Left cardiac atrium (tissue), 4 donors: Measurements from ENCODE around the gene HMHB1. TPM values are rescaled to one million over a fixed set of nuclear protein-coding genes. Genes with fewer than 3 reads are reported as not detected.
"Not testable (repeated sequence)": the region's sequence is repeated elsewhere in the genome, so short reads cannot be mapped to it uniquely, and the experiment has no call there.

Experiments
- ATAC-seq, 2 donors: fragments of 200-7000 bp; cut with Tn5 transposase; one replicate each; pipeline ENCODE4 v1.9.1; 2020; ENCODE audit warnings: mild to moderate bottlenecking in 2 of 2, moderate library complexity in 2 of 2
- DNase-seq: peaks from one replicate; pipeline ENCODE4 v3.0.0-alpha.2; 2020
- intact Hi-C, 2 donors: fragments of 100-400 bp; cut with DNase I; formaldehyde crosslinking; loops; one replicate each; pipeline versions ENCODE4 v1.14.1 to v1.15.1; 2022 to 2023
- total RNA-seq, 2 donors: library from RNA; stranded (reverse); fragmentation: NEBNext Ultra II Directional; extraction: Animal tissue kit (Norgen Biotek cat#: 25700); gene quantifications; one replicate each; pipeline ENCODE4 v1.2.1, GENCODE V29; 2021
- donor health status: DM: no; HTN: yes; CAD: no.
- donor health status: DM: no; HTN: yes; CAD: no; lungs with severe emphysema.
- donor health status: DM: yes; HTN: yes; CAD: no.
- donor health status: Dilated cardiomyopathy.

HMHB1 gene
- total RNA-seq, 2 donors from 2014 or later, result not detected

DNA sequence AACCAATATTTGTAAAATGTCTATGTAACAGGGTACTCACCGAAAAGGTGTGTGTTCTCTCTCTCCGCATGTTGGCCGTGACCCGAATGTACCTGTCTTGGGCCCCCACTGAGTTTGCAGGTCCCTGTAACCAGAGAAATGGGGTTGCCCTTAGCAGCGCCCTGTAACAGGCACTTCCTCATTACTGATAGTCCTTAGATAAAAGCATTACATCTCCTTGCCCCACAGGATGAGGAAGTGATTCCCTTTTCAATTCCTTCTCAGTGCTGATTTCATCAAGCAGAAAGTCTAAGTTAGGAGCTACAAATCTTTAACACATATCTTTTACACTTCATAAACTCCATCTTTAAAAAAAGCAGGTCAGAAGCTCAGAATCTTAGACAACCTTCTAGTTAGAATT is 15.2 kb upstream of the HMHB1 start:
- no peak for DNase-seq
- intact Hi-C loops, result no loop called here
- ATAC-seq, result peak in 1 of 2 donors; percentile 24

DNA sequence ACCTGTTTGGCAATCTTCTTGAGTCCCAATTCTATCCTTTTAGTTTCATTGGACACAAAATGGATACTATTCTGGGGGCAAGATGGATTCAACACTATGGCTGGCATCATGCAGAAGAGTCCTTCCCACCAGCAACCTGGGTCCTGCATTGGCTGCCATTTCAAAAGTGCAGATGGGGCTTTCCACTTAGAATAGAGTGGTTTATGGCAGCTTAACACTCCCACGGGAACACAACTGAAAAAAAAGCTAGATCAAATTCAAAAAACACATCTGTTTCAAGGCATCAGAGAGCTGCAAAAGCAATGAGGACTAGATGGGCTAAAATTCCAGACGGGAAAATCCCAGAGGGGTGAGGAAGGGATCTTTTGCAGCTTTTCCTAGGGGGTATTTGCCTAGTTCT is 11.2 kb upstream of the HMHB1 start:
- no peak for ATAC-seq
- intact Hi-C loops, result no loop called here
- DNase-seq, result no peak

DNA sequence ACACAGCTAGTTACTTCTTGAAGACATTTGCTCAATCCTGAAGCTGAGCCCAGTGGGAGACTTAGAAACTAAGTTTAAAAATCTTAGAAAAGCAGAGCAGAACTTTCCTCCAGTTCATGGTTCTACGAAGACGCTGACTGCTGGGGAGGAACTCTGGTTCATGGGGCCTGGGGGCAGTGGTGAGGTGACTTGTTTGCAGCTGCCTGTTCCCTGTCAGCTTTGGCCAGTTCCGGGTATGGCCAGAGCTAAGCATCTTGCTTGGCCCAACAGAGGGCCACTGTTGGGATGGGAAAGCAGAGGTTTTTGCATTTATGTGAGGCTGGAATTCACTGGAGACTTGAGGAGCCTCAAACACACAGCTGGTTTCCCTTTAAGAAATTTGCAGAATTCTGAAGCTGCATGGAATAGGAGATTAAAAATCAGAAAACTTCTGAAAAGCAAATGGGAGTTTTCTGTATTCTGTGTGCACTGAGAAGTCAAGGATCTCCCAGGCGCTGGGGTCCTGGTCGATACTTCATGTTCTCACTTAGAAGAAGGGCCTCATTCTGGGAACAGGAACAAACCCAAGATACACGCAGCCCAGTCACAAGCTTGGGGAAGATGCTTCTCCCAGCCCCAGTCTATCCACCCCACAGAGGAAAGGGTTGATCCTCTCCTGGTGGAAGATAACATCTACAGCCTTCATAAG is 10.6 kb upstream of the HMHB1 start:
- intact Hi-C loops, result no loop called here
- DNase-seq (no peak), ATAC-seq (no peak)

DNA sequence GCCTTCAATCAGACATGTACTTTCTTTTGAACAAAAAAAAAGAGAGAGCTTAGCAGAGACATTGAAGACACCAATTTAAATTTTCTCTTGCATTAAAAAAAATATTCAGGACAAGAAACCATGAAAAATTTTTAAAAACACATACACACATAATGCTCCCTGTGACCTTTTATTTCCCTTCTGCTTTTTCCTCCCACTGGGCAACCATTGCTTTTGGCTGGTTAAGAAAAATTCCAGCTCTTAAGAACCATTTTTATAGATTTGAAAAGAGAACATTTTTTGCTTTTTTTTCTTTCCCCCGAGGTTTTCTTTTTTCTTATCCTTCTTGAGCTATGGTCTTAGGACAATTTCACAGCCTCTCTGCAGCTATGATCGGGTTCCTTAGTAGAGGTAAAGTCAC is 6.1 kb upstream of the HMHB1 start:
- ATAC-seq, result no peak
- intact Hi-C loops, result no loop called here
- no peak for DNase-seq

DNA sequence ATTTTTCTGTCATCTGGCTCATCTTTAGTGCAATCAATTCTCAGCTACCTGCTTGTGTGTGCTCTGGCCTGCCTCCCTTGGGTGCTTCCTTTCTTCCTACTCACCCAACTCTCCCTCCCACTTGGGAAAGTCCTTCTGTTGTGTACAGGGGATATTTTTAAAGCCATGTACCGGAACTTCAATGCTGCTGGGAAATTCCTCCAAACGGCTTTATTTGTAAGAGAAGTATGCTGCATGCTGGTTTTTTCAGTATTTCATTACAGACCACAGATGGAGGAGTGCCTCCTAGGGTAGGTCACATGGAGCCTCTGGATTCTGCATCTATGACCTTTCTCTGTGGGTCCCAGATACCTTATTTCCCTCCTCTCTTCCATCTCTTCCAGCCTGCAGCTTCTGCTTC is 5.4 kb upstream of the HMHB1 start:
- DNase-seq (no peak), ATAC-seq (no peak)
- intact Hi-C loops, result no loop called here

DNA sequence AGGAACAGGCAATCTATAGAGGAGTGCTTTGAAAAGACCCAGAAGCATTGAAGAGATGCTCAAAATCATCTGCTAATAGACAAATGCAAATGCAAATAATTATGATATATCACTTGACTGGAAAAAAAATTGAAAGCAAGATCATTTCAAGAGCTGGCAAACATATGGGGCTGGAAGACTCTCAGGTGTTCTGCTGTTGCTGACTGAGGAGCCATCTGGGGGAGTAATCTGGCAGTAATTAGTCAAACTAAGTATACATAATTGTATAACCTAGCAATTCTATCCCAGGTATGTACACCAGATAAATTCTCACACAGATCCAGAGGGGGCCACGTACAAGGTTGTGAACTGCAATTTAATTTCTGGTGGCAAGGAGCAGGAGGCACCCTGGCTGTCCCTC is 4.6 kb upstream of the HMHB1 start:
- intact Hi-C loops, result no loop called here
- ATAC-seq, result no peak
- DNase-seq, result no peak

DNA sequence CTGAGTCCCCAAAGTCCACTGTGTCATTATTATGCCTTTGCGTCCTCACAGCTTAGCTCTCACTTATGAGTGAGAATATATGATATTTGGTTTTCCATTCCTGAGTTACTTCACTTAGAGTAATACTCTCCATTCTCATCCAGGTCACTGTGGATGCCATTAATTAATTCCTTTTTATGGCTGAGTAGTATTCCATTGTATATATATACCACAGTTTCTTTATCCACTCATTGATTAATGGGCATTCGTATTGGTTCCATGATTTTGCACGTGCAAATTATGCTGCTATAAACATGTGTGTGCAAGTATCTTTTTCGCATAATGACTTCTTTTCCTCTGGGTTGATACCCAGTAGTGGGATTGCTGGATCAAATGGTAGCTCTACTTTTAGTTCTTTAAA is 4.4 kb downstream of the HMHB1 start:
- ATAC-seq, intact Hi-C loops, DNase-seq: not testable (repeated sequence)

DNA sequence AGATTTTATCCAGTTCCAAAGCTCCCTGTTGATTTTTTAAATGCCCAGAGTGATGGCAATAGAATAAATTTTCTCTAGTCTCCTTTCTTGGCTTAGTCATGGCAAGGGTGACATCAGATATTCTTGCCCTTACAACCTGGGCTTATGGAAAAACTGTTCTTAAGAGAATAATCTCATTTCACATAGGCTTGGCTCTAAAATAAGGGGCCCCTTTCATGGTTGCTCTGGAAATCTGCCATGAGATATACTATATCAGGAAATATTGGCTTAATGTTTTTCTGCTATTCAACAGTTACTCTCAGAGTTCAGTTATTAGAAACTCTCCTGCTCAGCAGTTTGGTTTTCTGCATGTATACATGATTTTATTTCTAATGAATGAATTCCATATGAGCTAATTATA is 7.8 kb downstream of the HMHB1 start:
- intact Hi-C loops, result loop anchor here (10.0 kb wide), 4 partner anchors 115 to 895 kb away; no protein-coding TSS in a partner anchor
- no peak for ATAC-seq
- DNase-seq, result no peak

DNA sequence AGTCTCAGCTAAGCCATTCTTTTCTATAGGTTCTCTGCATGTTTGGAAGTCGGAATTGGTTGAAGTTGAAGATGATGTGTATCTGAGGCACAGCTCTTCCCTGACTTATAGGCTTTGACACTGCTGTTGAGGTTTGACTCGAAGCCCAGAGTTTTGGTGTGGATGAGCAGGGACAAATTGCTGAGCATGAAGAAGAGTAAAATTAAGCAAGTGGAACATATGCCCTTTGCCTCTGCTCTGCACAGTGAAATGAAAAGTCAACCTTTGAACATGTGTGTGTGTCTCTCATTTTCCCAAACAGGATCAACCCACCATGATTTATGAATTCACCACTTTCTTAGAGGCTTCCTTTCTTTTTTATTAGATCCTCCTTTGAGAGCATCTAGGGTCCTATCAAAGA is 8.5 kb downstream of the HMHB1 start:
- ATAC-seq, result no peak
- intact Hi-C loops, result loop anchor here (10.0 kb wide), 4 partner anchors 116 to 896 kb away; no protein-coding TSS in a partner anchor
- no peak for DNase-seq

DNA sequence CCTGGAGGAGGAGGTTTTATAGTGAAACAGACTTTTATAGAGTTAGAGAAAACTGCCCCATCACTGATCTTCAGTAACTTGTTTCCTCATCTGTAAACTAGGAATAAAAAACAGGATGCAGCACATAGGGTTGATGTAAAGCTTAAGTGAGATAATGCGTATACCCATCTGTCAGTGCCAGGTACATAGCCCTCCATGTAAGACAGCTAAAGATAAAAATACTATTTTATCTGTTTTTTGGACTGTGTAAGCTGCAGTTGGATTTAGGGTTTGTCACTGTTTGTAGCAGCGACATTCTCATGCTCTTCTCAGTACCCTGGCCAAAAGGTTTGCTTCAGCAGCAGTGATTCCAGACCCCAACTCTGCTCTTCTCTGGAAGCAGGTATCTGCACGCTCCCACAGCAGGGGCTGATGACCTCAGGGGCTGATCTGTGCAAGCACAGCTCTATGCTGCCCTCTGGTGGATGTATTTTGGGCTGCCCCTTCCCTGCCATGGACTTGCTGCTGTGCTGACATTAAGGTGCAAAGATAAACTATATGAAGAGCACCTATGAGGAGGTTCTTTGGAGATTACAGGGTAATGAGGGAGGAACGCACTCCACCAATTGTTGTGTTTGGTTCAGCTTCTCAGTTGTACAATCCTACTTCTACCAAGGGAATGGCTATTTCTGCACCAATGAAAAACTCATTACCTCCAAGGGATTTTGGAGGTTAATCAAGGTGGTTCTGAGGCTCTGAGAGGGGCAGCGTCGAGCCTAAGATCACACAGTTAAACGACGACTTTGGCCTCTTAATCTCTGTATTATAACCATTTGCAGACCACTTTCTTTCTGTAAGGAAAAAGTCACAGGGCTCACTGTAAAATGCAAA is 13.1 kb downstream of the HMHB1 start:
- ATAC-seq (peak; percentile 96 to 97), DNase-seq (peak; percentile 84)
- intact Hi-C loops, result loop anchor here (5.0 to 10.0 kb wide), 5 partner anchors 120 to 900 kb away; partner anchors contain the start of gene NR3C1 (in 2 of the 2)

DNA sequence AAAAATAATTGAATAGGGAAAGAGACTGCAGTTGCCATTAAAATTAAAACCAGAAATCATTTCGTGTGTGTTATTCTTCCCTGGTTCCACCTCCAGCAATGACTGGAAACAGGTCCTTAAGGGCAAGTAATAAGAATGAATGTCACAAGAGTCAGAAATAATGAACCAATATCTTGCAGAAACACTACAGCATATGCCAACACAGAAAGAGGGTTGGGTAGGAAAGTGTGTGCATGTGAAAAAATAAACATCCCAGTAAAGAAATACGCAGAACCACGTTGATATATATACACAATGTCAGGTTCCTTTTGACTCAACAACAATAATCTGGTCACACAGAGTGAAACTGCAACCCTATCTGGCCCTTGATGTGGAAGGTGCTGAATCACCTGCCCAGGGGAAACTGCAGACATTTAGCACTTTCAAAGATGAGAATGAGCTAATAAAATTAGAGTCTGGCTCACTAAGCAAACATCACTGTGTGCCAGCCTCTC is 15.0 kb downstream of the HMHB1 start:
- DNase-seq (no peak), ATAC-seq (no peak)
- intact Hi-C loops, result loop anchor here (5.0 to 10.0 kb wide), 5 partner anchors 122 to 902 kb away; partner anchors contain the start of gene NR3C1 (in 2 of the 2)

DNA sequence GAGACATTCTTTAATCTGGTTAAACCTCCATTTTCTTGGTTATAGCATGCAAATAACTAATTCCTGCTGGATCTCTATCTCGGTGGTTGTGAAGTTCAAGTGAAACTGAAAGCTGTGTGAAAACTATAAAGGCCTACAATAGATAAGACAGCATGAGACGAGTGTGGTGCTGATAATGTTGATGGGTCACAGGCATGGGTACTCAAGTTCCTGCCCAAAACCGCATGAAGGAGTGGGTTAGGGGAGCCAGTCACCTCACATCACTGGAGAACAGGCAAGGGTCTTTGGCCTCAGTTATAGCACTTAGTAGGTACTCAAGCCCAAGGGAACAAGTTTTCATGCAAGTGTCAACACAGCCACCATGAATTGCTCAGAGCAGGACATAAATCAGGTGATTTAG is 16.7 kb downstream of the HMHB1 start:
- DNase-seq (no peak), ATAC-seq (no peak)
- intact Hi-C loops, result loop anchor here (5.0 to 10.0 kb wide), 5 partner anchors 124 to 904 kb away; partner anchors contain the start of gene NR3C1 (in 2 of the 2)

DNA sequence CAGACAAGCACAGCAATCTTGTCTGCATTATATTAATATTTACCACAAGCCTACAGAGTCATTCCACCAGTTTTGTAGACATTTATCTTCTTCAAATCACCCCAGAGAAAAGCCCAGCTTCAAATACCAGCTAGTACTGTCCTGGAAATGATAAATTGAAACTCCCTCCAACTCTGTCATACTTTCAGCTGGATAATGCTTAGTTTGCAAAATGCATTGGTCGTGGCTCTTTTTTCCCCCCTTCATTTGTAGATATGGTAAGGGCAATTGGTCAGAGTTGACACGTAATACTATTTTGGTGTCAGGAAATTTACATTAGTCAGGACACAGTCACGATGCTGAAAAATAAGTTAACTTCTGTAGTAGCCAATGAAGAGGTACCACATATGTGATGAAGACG is 21.2 kb downstream of the HMHB1 start:
- DNase-seq (no peak), ATAC-seq (no peak)
- intact Hi-C loops, result no loop called here

DNA sequence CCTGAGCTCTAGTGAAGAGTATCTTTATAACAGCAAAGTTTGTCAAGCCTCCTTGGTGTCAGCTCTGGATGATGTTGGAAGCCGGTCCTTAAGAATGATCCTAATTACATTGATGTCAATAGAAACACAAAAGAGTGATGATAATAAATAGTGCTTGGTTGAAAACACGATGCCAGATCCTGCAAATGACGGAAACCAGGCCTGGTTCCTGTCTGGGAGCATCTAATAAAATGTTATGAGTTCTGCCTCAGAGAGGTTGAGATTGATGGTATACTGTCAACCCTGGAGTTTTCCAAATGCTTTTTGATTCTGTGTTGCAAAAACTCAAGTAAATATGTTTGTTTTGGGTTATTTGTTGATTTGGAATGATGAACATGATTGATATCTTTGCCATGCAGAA is 23.3 kb downstream of the HMHB1 start:
- no peak for ATAC-seq
- intact Hi-C loops, result no loop called here
- DNase-seq, result no peak

DNA sequence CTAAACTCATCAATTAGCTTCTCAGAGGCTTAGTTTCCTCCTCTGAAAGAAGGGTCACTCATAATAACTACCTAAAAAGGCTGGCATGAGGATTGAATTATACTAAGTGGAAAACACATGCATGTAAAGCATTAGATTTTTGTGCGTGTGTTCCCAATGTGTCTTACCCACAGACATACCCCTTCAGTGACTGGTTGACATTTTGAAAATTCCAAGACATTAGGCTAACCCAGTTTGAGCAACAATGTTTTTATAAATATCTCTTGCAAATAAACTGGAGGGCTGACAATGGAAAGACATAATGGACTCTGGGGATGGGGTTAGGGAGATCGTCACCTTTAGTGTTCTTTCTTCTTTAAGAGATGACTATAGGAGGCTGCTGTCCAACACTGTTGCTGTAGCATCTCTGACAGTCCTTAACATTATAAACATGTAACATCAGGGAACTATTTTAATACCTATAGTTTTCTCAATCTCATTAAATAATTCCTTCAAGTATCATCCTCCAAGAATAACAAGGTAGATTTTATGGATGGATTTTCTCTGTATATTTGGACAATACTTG is 24.3 kb downstream of the HMHB1 start:
- intact Hi-C loops, result no loop called here
- no peak for ATAC-seq
- DNase-seq, result no peak

DNA sequence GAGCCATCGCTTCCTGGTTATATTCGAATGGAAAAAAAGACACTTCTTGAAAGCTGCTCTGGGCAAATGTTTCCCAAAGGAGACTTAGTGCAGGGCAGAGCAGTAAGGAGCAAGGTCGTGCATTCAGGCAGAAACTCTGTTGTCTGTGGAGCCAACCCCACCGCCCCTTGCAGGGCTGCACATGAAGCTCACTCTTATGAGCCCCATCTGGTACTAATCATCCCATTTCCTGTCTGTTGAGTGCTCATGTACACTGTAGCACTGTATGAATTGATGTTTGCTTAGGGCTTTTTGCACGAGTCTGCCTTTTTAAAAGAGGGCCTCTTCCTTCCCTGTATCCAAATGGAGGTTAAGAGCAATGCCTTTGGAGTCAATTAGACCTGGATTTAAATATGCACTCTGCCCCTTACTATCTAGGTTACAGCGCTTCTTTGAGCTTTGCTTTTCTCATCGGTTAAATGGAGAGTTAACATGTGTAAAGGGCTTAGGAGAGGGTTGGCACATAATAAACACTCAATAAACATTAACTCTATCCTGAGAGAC is 25.4 kb downstream of the HMHB1 start:
- DNase-seq (no peak), ATAC-seq (no peak)
- intact Hi-C loops, result no loop called here

DNA sequence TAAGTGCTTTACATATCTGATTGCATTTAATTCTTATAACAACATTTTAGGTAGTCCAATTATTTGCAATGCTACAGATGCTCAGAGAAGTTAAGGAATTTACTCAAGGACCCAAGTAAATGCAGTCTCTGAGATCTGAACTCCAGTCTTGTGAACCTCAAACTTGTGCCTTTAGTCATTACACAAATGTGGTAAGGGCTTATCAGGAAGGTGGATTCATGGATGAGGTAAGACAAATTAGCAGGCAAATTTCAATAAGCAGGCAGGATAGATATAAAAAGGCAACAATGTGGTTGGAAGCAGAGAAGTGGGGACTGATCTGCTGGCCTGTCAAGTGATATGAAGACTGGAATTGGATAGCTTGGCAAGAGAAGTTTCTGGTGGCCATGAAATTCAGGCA is 29.5 kb downstream of the HMHB1 start:
- no peak for ATAC-seq
- intact Hi-C loops, result loop anchor here in 1 of 2 donors (10.0 kb wide), 1 partner anchor 123 kb away; no protein-coding TSS in a partner anchor

DNA sequence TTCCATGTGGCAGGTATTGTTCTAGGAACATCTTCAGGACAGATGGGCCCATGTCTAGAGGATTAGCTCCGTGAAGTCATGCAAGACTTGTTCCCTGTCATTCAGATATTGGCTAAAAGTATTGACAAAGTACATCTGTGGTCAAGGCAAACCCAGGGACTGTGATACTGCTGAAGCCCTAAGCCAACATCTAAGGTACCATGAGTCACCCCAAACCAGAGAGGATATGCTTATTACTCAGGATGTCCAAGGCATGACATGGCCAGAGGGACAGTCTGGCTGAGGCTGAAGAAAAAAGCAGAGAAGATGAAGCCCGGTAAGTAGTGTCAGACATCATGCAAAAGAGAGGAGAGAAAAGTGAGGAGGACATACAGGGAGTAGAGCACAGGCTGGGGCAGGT is 31.0 kb downstream of the HMHB1 start:
- ATAC-seq (no peak), DNase-seq (no peak)
- intact Hi-C loops, result loop anchor here in 1 of 2 donors (10.0 kb wide), 1 partner anchor 122 kb away; no protein-coding TSS in a partner anchor

More for the DNA sequence above, 29.5 kb downstream of the HMHB1 start:
- no peak for DNase-seq

DNA sequence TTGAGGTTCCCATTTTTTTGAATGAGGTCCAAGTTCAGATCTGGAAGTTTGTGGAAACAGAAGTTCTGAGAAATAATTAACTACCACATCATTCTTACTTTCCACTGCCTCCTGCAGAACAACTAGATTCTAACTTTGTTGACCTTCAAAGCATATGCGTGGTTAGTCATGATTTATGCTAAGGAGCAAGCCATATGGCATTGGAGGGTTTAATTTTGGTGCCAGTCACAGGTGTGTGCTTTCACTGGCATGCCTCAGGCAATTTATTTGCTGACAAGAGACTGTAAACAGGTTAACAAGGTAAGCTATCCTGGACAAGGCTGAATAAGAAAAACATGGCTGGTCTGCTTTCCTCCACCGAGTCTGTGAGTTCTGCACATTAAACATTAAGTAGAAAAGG is 31.5 kb downstream of the HMHB1 start:
- intact Hi-C loops, result loop anchor here in 1 of 2 donors (10.0 kb wide), 1 partner anchor 121 kb away; no protein-coding TSS in a partner anchor
- ATAC-seq (no peak), DNase-seq (no peak)
